ENCODE results near the gene TICAM1. TPM values are rescaled to one million over a fixed set of nuclear protein-coding genes. Genes with fewer than 3 reads are reported as not detected.

Gene TICAM1
- total and polyA plus RNA-seq, 2 of the 8 experiments (the other 6 are each of a cell fraction or from before 2014, with no cell fraction given) = 0.41 to 0.65 TPM

DNA sequence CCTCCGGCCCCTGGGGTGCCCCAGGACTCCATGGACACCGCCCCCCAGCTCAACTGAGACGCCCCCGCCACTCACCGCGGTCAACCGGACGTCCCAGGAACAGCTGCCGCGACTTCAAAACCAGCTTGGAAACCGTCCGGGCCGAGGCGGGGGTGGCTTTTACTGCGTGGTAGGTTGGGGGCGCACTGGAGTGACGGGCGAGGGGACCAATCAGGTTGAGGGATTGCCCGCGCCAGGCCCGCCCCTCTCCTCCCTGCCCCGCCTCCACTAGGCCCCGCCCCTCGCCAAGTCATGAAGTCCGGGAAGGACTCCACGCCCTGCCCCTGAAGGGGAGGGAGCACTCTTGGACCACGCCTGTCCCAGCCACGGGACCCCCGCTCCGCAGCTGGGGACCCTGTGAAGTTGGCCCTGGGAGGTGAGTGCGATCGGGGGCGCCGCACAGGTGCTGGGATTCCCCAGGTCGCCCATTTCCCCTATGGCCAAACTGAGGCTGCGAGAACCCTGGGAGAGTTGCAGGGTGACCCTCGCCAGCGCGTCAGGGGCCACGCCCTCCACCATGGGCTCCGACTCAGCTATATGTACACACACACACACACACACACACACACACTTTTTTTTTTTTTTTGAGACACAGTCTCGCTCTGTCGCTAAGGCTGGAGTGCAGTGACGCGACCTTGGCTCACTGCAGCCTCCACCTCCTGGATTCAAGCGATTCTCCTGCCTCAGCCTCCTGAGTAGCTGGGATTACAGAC, 36.2 kb upstream of the TICAM1 start, which contains the start of gene PLIN3 (continued):
- TF ChIP-seq FOSL1 (IDR thresholded peaks at IDR 0.05; ENCODE audit: insufficient read depth, low read depth, low read length) (no peak), CHD2 (IDR thresholded peaks at IDR 0.05; ENCODE audit: low read length) (peak; percentile 73; the same call in 1 of the 2 replicates), MAFK (IDR thresholded peaks at IDR 0.05; ENCODE audit: low read depth, low read length) (no peak), RFX5 (IDR thresholded peaks at IDR 0.05; ENCODE audit: borderline replicate concordance, low read depth, low read length) (no peak), CREB1 (IDR thresholded peaks at IDR 0.05) (peak; percentile 42; the same call in 1 of the 2 replicates), CEBPB (IDR thresholded peaks at IDR 0.05; ENCODE audit: low read depth, low read length) (no peak), HDAC2 (IDR thresholded peaks at IDR 0.05; ENCODE audit: borderline replicate concordance in 1 of 2, low read depth in 2 of 2, low read length in 2 of 2) (peak in 1 of 2 experiments; percentile 95; a peak in 2 of 4 replicates), SP2 (IDR thresholded peaks at IDR 0.05; ENCODE audit: low read length) (peak; percentile 60), EGR1 (IDR thresholded peaks at IDR 0.05; ENCODE audit: borderline replicate concordance, low read depth, low read length) (no peak; the same call in 1 of the 2 replicates), TEAD4 (IDR thresholded peaks at IDR 0.05; ENCODE audit: low read depth, low read length) (no peak), CBX5 (IDR thresholded peaks at IDR 0.05; ENCODE audit: low read depth, low read length) (no peak), SAP30 (IDR thresholded peaks at IDR 0.05; ENCODE audit: insufficient read depth, insufficient replicate concordance, low read length) (no peak), JUND (IDR thresholded peaks at IDR 0.05; ENCODE audit: low read length) (no peak), SIN3A (conservative IDR thresholded peaks at IDR 0.05 in 1 of 2, IDR thresholded peaks at IDR 0.05 in 1 of 2; ENCODE audit: low read depth in 1 of 2, low read length in 2 of 2) (no peak), TAF1 (IDR thresholded peaks at IDR 0.05; ENCODE audit: low read depth, low read length) (0 out of 2 replicates have a peak, but pooled peaks have one; percentile 15), RNF2 (IDR thresholded peaks at IDR 0.05; ENCODE audit: borderline replicate concordance, low read depth, low read length, missing control alignments, poor library complexity, severe bottlenecking) (no peak), POU5F1 (IDR thresholded peaks at IDR 0.05; ENCODE audit: low read depth, low read length) (no peak), CTBP2 (IDR thresholded peaks at IDR 0.05; ENCODE audit: borderline replicate concordance, insufficient read depth, insufficient read length, low read length) (no peak), JUN (IDR thresholded peaks at IDR 0.05; ENCODE audit: low read depth, low read length) (no peak), CBX8 (IDR thresholded peaks at IDR 0.05; ENCODE audit: borderline replicate concordance, low read depth, low read length) (no peak)
- TF ChIP-seq, protein P1, sequence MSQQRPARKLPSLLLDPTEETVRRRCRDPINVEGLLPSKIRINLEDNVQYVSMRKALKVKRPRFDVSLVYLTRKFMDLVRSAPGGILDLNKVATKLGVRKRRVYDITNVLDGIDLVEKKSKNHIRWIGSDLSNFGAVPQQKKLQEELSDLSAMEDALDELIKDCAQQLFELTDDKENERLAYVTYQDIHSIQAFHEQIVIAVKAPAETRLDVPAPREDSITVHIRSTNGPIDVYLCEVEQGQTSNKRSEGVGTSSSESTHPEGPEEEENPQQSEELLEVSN (IDR thresholded peaks at IDR 0.05) = no peak
- TF ChIP-seq, protein P2, sequence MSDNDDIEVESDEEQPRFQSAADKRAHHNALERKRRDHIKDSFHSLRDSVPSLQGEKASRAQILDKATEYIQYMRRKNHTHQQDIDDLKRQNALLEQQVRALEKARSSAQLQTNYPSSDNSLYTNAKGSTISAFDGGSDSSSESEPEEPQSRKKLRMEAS (IDR thresholded peaks at IDR 0.05) = no peak

All from H1 (cell line).